HEK293T (cell line): ENCODE results near the gene DTD1.

Experiments
- CTCF ChIA-PET: fragments of 350-600 bp; formaldehyde crosslinking; extraction: SDS; loops from one replicate; lab custom pipeline; 2021; ENCODE audit warnings: antibody characterized with exemption, inconsistent platforms; lab: Yijun Ruan, JAX
- POLR2A ChIA-PET: fragments of 350-600 bp; formaldehyde crosslinking; extraction: SDS; loops from one replicate; lab custom pipeline; 2020; ENCODE audit warnings: antibody characterized with exemption, inconsistent platforms; lab: Yijun Ruan, JAX
- DNase-seq: peaks from one replicate; pipeline ENCODE4 v3.0.0; 2012; ENCODE audit warnings: mixed read lengths; ENCODE audit errors: extremely low spot score
- ARNT ChIP-seq: fragments of 450-650 bp; IDR thresholded peaks from 2 replicates; pipeline ENCODE4 v1.6.1; 2017; ENCODE audit warnings: mild to moderate bottlenecking
- BHLHE40 ChIP-seq: fragments of 450-650 bp; IDR thresholded peaks from 2 replicates; pipeline ENCODE4 v1.6.1; 2016; ENCODE audit warnings: mild to moderate bottlenecking, moderate library complexity, borderline replicate concordance
- CTBP1 ChIP-seq: fragments of 450-650 bp; IDR thresholded peaks from 2 replicates; pipeline ENCODE4 v1.6.1; 2016; ENCODE audit warnings: borderline replicate concordance
- ELF4 ChIP-seq: fragments of 450-650 bp; IDR thresholded peaks from 2 replicates; pipeline ENCODE4 v1.6.1; 2017; ENCODE audit warnings: antibody characterized with exemption
- FOXA1 ChIP-seq: fragments of 450-650 bp; IDR thresholded peaks from 2 replicates; pipeline ENCODE4 v1.6.1; 2016; ENCODE audit warnings: mild to moderate bottlenecking
- FOXK2 ChIP-seq: fragments of 450-650 bp; IDR thresholded peaks from 2 replicates; pipeline ENCODE4 v1.6.1; 2016; ENCODE audit warnings: mild to moderate bottlenecking
- FOXM1 ChIP-seq: fragments of 450-650 bp; IDR thresholded peaks from 2 replicates; pipeline ENCODE4 v1.6.1; 2017; ENCODE audit warnings: mild to moderate bottlenecking, borderline replicate concordance
- HDGF ChIP-seq: fragments of 450-650 bp; IDR thresholded peaks from 2 replicates; pipeline ENCODE4 v1.6.1; 2017; ENCODE audit warnings: antibody characterized with exemption, borderline replicate concordance
- L3MBTL2 ChIP-seq: fragments of 450-650 bp; conservative IDR thresholded peaks from 2 replicates; pipeline ENCODE4 v1.6.1; 2016; ENCODE audit warnings: mild to moderate bottlenecking
- LEF1 ChIP-seq: fragments of 450-650 bp; IDR thresholded peaks from 2 replicates; pipeline ENCODE4 v1.6.1; 2017; ENCODE audit warnings: mild to moderate bottlenecking, borderline replicate concordance
- NFRKB ChIP-seq: fragments of 450-650 bp; IDR thresholded peaks from 2 replicates; pipeline ENCODE4 v1.6.1; 2016; ENCODE audit warnings: mild to moderate bottlenecking, moderate library complexity
- PKNOX1 ChIP-seq: fragments of 450-650 bp; IDR thresholded peaks from 2 replicates; pipeline ENCODE4 v1.6.1; 2016
- SP1 ChIP-seq: fragments of 450-650 bp; IDR thresholded peaks from 2 replicates; pipeline ENCODE4 v1.6.1; 2017
- SUZ12 ChIP-seq: fragments of 450-650 bp; IDR thresholded peaks from 2 replicates; pipeline ENCODE4 v1.6.1; 2016; ENCODE audit warnings: mild to moderate bottlenecking
- TARDBP ChIP-seq: fragments of 450-650 bp; IDR thresholded peaks from 2 replicates; pipeline ENCODE4 v1.6.1; 2016
- ZNF384 ChIP-seq: fragments of 450-650 bp; IDR thresholded peaks from 2 replicates; pipeline ENCODE4 v1.6.1; 2016

DTD1 gene

DNA sequence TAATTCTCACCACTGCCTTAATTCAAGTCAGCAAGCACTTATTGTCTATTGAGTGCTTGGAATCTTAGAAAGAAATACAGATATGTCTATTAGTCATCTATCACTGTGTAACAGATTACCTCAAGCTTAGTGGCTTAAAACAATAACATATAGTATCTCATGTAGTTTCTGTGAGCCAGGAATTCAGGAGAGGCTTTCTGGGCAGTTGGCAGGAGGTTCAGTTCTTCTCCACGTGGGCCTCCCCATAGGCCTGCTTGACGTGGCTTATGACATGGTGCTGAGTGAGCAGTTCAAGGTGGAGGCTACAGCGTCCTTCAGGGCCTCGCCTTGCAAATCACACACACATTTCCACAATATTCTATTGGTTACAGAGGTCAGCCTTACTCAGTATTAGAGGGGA is 69.7 kb downstream of the DTD1 start:
- DNase-seq: no peak
- ChIA-PET POLR2A (no interaction called here), CTCF (no interaction called here)
- TF ChIP-seq SP1: no peak
- no peak for TF ChIP-seq NFRKB
- no peak for TF ChIP-seq PKNOX1
- no peak for TF ChIP-seq SUZ12
- no peak for TF ChIP-seq L3MBTL2
- no peak for TF ChIP-seq ARNT
- no peak for TF ChIP-seq FOXM1
- TF ChIP-seq FOXK2: no peak
- no peak for TF ChIP-seq TARDBP
- TF ChIP-seq ZNF384: no peak
- no peak for TF ChIP-seq ELF4
- no peak for TF ChIP-seq HDGF
- TF ChIP-seq BHLHE40: no peak
- no peak for TF ChIP-seq LEF1
- no peak for TF ChIP-seq CTBP1
- no peak for TF ChIP-seq FOXA1

DNA sequence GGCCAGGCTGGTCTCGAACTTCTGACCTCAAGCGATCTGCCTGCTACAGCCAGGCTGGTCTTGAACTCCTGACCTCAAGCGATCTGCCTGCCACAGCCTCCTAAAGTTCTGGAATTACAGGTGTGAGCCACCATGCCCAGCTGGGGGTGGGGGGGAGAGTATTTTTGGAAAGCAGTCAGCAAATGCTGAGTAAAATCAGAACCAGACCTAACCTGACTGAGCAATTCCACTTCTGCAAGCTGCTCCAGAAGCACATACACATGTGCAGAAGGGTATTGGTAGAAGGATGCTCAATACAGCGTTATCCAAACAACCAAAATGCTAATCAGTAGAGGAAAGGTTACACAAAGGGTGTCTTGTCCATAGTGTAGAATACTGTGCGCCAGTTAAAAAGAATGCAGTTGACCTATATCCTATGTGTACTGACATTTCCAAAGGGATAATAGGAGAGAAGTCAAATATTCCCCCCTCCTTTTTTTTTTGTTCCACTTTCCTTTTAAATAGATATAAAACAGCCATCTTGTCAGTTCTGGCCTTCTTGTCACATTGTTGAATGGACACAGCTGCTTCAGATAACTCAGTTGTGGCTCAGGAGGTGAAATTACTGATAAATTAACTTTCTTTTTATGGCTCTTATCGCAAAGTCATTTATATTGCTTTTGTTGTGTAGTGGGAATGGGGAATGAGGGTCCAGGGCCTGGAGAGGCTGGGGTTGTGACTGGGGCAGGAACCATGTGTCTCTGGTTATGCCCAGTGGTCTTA is 74.6 kb downstream of the DTD1 start:
- POLR2A ChIA-PET: no interaction called here

GRCh38 chr20:18663932-18664331 is 76.1 kb downstream of the DTD1 start:
- CTCF ChIA-PET: no interaction called here
- TF ChIP-seq HDGF (no peak), FOXM1 (no peak), ARNT (no peak), L3MBTL2 (no peak), ZNF384 (no peak), BHLHE40 (no peak), NFRKB (no peak), FOXK2 (no peak), CTBP1 (no peak), PKNOX1 (no peak), FOXA1 (no peak), LEF1 (no peak), TARDBP (no peak)
- POLR2A ChIA-PET: no interaction called here
- DNase-seq: no peak

More for the DNA sequence above, 74.6 kb downstream of the DTD1 start:
- DNase-seq: no peak
- TF ChIP-seq TARDBP (no peak), ZNF384 (no peak), NFRKB (no peak), L3MBTL2 (no peak), FOXK2 (no peak), CTBP1 (no peak), LEF1 (no peak), ELF4 (no peak), FOXM1 (no peak), BHLHE40 (no peak)
- CTCF ChIA-PET: no interaction called here

GRCh38 chr20:18665135-18665534 is 77.3 kb downstream of the DTD1 start:
- POLR2A ChIA-PET: no interaction called here
- TF ChIP-seq L3MBTL2: no peak
- no peak for TF ChIP-seq HDGF

GRCh38 chr20:18666803-18667415 is 79.1 kb downstream of the DTD1 start:
- DNase-seq: no peak
- no peak for TF ChIP-seq TARDBP
- no peak for TF ChIP-seq NFRKB
- TF ChIP-seq ELF4: no peak
- TF ChIP-seq LEF1: no peak
- TF ChIP-seq FOXA1: no peak
- no peak for TF ChIP-seq FOXK2
- no peak for TF ChIP-seq CTBP1
- TF ChIP-seq BHLHE40: no peak
- TF ChIP-seq SUZ12: no peak
- TF ChIP-seq HDGF: no peak
- TF ChIP-seq ZNF384: no peak
- TF ChIP-seq PKNOX1: no peak
- TF ChIP-seq SP1: no peak
- TF ChIP-seq L3MBTL2: no peak
- ChIA-PET CTCF (no interaction called here), POLR2A (no interaction called here)

More at GRCh38 chr20:18665135-18665534, 77.3 kb downstream of the DTD1 start:
- CTCF ChIA-PET: interaction anchor here (0.6 kb wide), 1 partner anchor 461 kb away, joined by 3 read pairs; no protein-coding TSS in a partner anchor
- DNase-seq: no peak
